Adrenal gland (tissue), 12 donors: ENCODE measurements around the gene C10orf105. TPM values are rescaled to one million over a fixed set of nuclear protein-coding genes. Genes with fewer than 3 reads are reported as not detected.

ENCODE experiments used
- DNase-seq, 7 donors: peaks; one replicate each; pipeline ENCODE4 v3.0.0-alpha.2; 2019 to 2020
- H3K27ac ChIP-seq, 5 donors: fragments of 200-600 bp; sonication (generic) in 4 of 5; 1 replicate in 3 of 5; 2 replicates in 2 of 5; pipeline versions ENCODE4 v1.5.1 to v1.8.0; 2016 to 2020; ENCODE audit warnings: mild to moderate bottlenecking in 1 of 5
- H3K27me3 ChIP-seq: fragments of 200-600 bp; 2 replicates; pipeline ENCODE4 v1.8.0; 2021
- H3K36me3 ChIP-seq, 2 donors: fragments of 200-600 bp; replicated peaks in 1 of 2; 1 replicate in 1 of 2; 2 replicates in 1 of 2; pipeline versions ENCODE4 v1.5.1 to v1.8.0; 2018 to 2022
- H3K4me1 ChIP-seq, 2 donors: fragments of 200-600 bp; replicated peaks in 1 of 2; 1 replicate in 1 of 2; 2 replicates in 1 of 2; pipeline versions ENCODE4 v1.5.1 to v1.8.0; 2018 to 2021
- H3K4me3 ChIP-seq, 4 donors: fragments of 200-600 bp; sonication (generic) in 3 of 4; one replicate each; pipeline ENCODE4 v1.5.1; 2016 to 2018
- H3K9me3 ChIP-seq, 3 donors: fragments of 200-600 bp; sonication (generic) in 1 of 3; replicated peaks in 1 of 3; 1 replicate in 2 of 3; 2 replicates in 1 of 3; pipeline versions ENCODE4 v1.5.1 to v1.8.0; 2016 to 2021
- POLR2A ChIP-seq, 2 donors: fragments of 450-650 bp; IDR thresholded peaks; one replicate each; pipeline ENCODE4 v1.6.1; 2017; ENCODE audit warnings: antibody characterized with exemption in 2 of 2, mild to moderate bottlenecking in 2 of 2, moderate library complexity in 1 of 2
- WGBS, 4 donors: extraction: QIAGEN DNeasy Blood & Tissue Kit in 2 of 4; methylation state at CpG; one replicate each; pipeline versions ENCODE4 v1.1.5 to v1.1.7; 2013 to 2017; 5-methylcytosine and 5-hydroxymethylcytosine counted together
- intact Hi-C, 2 donors: fragments of 100-400 bp; cut with DNase I; formaldehyde crosslinking; loops; one replicate each; pipeline versions ENCODE4 v1.14.1 to v1.15.0; 2022 to 2023
- polyA plus RNA-seq, 3 donors: library from polyadenylated mRNA; stranded (reverse); fragments of 200-250 nt in 2 of 3; fragments of 350-450 nt in 1 of 3; fragmentation: Illumina TruSeq in 1 of 3; extraction: RNeasy Lipid Tissue Mini Kit (QIAGEN cat#74804) in 1 of 3; gene quantifications; one replicate each; pipeline ENCODE4 v1.2.3, GENCODE V29; 2013 to 2014
- total RNA-seq, 9 donors: library from RNA; depleted of rRNA in 4 of 9; stranded (reverse); fragments of >200 nt in 4 of 9; fragments of 120-200 nt in 1 of 9; fragmentation: NEBNext Ultra II Directional in 1 of 9; extraction: Animal tissue kit (Norgen Biotek cat#: 25700) in 1 of 9; gene quantifications; one replicate each; pipeline versions ENCODE4 v1.1.0 to v1.2.4, GENCODE V29; 2013 to 2023
- TF ChIP-seq, protein P1 (sequence below), 6 experiments: fragments of 450-650 bp in 4 of 6; fragments of 200-600 bp in 2 of 6; sonication (generic) in 1 of 6; IDR thresholded peaks; 1 replicate in 5 of 6; 2 replicates in 1 of 6; pipeline versions ENCODE4 v1.5.1 to v1.8.0; 2016 to 2021; ENCODE audit warnings: antibody characterized with exemption in 6 of 6, mild to moderate bottlenecking in 2 of 6, moderate library complexity in 1 of 6
- donor health status: healthy with polysubstance abuse.
- donor health status: Bipolar disorder and iron deficiency.
- donor health status: DM: yes; HTN: yes; CAD: no.
- donor health status: DM: no; HTN: no; CAD: no.
- donor health status: DM: no; HTN: no; CAD: no.
- donor health status: DM: yes; HTN: yes; CAD: no.

Gene C10orf105
- total and polyA plus RNA-seq, 12 donors: under 0.01 to 0.48 (median 0.07) TPM; not detected in 2

- H3K9me3 ChIP-seq: no peaks in the 10 kb centered on the region
- H3K4me1 ChIP-seq: peaks cover 19 to 65% of the 10 kb centered on the region in 2 donors
- H3K4me3 ChIP-seq: no peak overlapping the region
- WGBS, 4 donors: 69 to 84% (median 77%) methylated on average over 22 of the region's 22 CpGs
- no peaks in the 10 kb centered on the region for H3K27me3 ChIP-seq
- no peak for TF ChIP-seq POLR2A (IDR thresholded peaks at IDR 0.05)
- TF ChIP-seq, protein P1, sequence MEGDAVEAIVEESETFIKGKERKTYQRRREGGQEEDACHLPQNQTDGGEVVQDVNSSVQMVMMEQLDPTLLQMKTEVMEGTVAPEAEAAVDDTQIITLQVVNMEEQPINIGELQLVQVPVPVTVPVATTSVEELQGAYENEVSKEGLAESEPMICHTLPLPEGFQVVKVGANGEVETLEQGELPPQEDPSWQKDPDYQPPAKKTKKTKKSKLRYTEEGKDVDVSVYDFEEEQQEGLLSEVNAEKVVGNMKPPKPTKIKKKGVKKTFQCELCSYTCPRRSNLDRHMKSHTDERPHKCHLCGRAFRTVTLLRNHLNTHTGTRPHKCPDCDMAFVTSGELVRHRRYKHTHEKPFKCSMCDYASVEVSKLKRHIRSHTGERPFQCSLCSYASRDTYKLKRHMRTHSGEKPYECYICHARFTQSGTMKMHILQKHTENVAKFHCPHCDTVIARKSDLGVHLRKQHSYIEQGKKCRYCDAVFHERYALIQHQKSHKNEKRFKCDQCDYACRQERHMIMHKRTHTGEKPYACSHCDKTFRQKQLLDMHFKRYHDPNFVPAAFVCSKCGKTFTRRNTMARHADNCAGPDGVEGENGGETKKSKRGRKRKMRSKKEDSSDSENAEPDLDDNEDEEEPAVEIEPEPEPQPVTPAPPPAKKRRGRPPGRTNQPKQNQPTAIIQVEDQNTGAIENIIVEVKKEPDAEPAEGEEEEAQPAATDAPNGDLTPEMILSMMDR (IDR thresholded peaks at IDR 0.05): no peak
- H3K27ac ChIP-seq: peak overlapping the region in 3 of 5 donors; percentile 43 to 90 (median 81)
- intact Hi-C loops: no loop called here
- H3K36me3 ChIP-seq: no peaks in the 10 kb centered on the region
- DNase-seq: no peak
These were observed 46.5 kb upstream of the C10orf105 start for GRCh38 chr10:71765906-71766716.

DNA sequence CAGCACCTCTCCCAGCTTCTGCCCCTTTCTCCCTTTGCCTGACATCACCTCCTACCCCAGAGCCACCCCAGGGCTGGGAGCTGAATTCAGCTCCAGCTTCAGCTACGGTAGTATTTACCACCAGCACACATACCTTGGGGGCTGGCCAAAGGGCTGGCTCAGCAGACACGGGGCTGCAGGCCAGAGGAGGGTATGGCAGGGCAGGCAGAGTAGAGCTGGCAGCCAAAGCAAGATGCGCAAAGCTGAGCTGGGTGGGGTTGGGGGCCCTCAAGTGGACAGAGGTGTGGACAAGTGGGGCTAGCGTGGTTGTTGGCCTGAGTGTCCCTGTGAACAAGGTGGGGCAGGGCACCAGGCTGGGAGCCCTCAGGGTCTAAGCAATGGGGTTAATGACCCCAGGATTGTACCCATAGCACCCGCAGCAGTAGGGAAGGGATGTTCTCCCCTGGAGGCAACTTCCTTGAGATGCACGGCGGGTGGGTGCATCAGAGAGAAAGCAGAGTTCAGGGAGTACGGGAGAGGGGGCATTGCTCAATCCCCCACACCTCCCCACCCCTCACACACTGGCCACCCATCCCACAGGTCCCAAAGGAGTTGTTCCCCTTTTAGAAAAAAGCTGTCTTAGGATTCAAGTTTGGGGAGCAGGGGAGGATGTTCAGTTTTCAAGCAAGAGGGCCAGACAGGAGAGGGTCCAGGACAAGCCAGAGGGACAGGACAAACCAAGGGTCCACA is 45.8 kb upstream of the C10orf105 start:
- peak overlapping the region in 3 of 5 donors; percentile 35 to 90 (median 43) for H3K27ac ChIP-seq
- no peak for DNase-seq
- no peaks in the 10 kb centered on the region for H3K27me3 ChIP-seq
- H3K9me3 ChIP-seq: no peaks in the 10 kb centered on the region
- WGBS, 4 donors: 63 to 73% (median 68%) methylated on average over 7 to 8 of the region's 8 CpGs
- TF ChIP-seq, protein P1 (IDR thresholded peaks at IDR 0.05): no peak
- TF ChIP-seq POLR2A (IDR thresholded peaks at IDR 0.05): no peak
- H3K36me3 ChIP-seq: no peaks in the 10 kb centered on the region
- no peak overlapping the region for H3K4me3 ChIP-seq
- peaks cover 13 to 57% of the 10 kb centered on the region in 2 donors for H3K4me1 ChIP-seq
- intact Hi-C loops: no loop called here

DNA sequence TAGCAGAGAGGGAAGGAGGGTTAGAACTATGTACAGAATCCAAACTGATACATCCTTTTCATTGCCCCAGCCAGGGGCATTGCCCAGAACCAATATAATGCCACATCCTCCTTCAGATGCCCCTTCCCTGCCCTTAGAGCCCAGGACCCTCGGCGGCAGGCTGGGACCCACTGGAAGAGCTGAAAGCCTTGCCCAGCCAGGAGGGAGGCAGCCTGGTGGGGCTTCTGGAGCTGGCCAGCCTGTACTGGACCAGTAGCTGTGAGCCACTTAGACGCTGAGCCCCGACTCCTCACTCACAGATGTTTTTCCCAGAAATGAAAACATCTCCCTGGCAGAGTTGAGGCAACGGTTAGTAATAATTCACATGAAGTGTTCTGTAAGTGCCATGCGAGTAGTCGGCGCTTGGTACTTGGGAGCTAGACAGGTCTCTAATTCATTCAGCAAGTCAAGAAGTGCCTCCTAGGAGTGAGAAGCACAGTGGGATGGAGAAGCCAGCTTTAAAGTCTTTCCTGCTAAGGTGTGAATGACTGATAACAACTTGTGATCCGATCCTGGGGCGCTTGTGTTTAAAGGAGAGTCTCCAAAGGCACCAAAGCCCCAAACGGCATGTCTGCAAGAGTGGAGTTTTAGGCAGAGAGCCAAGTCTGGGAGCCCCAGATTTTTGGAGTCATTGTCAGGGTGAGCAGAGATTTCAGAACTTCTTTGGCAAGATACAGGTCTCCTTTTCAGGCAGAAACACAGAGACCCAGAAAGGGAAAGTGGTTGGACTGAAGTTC is 44.0 kb upstream of the C10orf105 start:
- WGBS, 4 donors: 71 to 81% (median 78%) methylated on average over 9 to 11 of the region's 11 CpGs
- H3K27ac ChIP-seq: peak overlapping the region in 1 of 5 donors; percentile 75
- no peaks in the 10 kb centered on the region for H3K27me3 ChIP-seq
- DNase-seq: no peak
- H3K4me3 ChIP-seq: no peak overlapping the region
- H3K36me3 ChIP-seq: peaks cover 0 to 9% of the 10 kb centered on the region in 2 donors
- peaks cover 13 to 44% of the 10 kb centered on the region in 2 donors for H3K4me1 ChIP-seq
- H3K9me3 ChIP-seq: no peaks in the 10 kb centered on the region
- TF ChIP-seq, protein P1 (IDR thresholded peaks at IDR 0.05): no peak
- TF ChIP-seq POLR2A (IDR thresholded peaks at IDR 0.05): no peak
- intact Hi-C loops: no loop called here

DNA sequence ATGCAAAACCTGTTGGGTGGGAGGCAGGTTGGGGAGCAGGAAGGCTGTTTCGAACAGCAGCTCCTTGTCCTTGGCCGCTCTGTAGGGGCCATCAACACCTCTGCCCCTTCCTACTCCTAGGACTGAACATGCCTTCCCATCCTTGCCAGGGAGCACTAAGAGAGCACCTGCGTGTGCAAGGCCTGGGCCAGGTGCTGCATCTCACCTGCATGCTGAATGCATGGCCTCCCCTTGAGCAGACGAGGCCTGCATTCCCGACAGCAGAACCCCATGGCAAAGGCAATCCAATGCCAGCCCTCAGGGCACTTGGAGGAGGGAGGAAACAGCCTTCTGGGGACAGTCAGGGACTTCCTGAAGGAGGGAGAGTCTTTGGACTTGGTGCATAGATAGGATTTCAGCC is 42.7 kb upstream of the C10orf105 start:
- peak overlapping the region in 1 of 5 donors; percentile 15 for H3K27ac ChIP-seq
- peaks cover 0 to 19% of the 10 kb centered on the region in 2 donors for H3K36me3 ChIP-seq
- no peaks in the 10 kb centered on the region for H3K9me3 ChIP-seq
- intact Hi-C loops: no loop called here
- no peak overlapping the region for H3K4me3 ChIP-seq
- no peaks in the 10 kb centered on the region for H3K27me3 ChIP-seq
- TF ChIP-seq, protein P1 (IDR thresholded peaks at IDR 0.05): no peak
- TF ChIP-seq POLR2A (IDR thresholded peaks at IDR 0.05): no peak
- WGBS, 4 donors: 69 to 92% (median 88%) methylated on average over 3 to 5 of the region's 5 CpGs
- DNase-seq: no peak
- peaks cover 12 to 33% of the 10 kb centered on the region in 2 donors for H3K4me1 ChIP-seq
